ENCODE measurements around the gene TRPM2.

The TRPM2 gene

GRCh38 chr21:44439211-44439600 is 85.8 kb downstream of the TRPM2 start:
- in situ Hi-C loops (cut with MboI; ENCODE audit: low sequenced_read_pairs), result no loop called here

- in situ Hi-C loops (cut with MboI; ENCODE audit: low sequenced_read_pairs), result no loop called here
These were observed 87.0 kb downstream of the TRPM2 start for GRCh38 chr21:44440241-44441040.

- in situ Hi-C loops (cut with MboI; ENCODE audit: low sequenced_read_pairs), result no loop called here
These were observed 87.6 kb downstream of the TRPM2 start for GRCh38 chr21:44441041-44441400.

GRCh38 chr21:44441581-44442265 is 88.3 kb downstream of the TRPM2 start:
- in situ Hi-C loops (cut with MboI; ENCODE audit: low sequenced_read_pairs), result no loop called here

- in situ Hi-C loops (cut with MboI; ENCODE audit: low sequenced_read_pairs), result no loop called here
These were observed 89.1 kb downstream of the TRPM2 start for GRCh38 chr21:44442266-44443125.

GRCh38 chr21:44443291-44443890 is 90.0 kb downstream of the TRPM2 start:
- in situ Hi-C loops (cut with MboI; ENCODE audit: low sequenced_read_pairs), result no loop called here

- in situ Hi-C loops (cut with MboI; ENCODE audit: low sequenced_read_pairs), result no loop called here
These were observed 90.5 kb downstream of the TRPM2 start for GRCh38 chr21:44443891-44444285.

DNA sequence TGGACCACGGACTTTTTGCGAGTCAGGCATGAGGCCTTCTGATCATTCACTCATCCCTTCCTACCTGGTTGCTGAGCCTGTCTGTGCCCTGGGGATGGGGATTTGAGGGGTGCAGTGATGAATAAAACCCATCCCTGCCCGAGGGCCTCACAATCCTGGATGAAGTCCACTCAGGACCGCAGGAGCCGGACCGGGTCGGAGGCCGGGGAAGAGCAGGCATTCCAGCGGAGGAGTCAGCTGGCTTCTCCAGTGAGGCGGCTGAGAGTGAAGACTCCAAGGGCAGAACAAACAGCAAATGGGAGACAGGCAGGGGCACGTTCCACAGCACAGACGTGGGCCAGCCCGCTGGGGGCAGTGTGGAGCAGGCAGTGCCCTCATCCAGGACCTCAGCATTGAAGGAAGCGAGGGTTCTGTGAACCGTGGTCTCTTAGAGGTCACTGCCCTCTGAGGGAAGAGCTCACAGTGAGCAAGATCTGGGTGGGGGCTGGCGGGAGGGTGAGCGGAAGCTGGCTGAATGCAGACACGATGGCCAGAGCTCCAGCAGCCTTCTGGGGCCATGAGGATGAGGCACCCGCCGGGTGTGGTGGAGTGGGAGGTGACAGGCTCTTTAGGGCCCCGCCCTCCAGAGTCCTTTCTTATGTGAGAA is 91.0 kb downstream of the TRPM2 start:
- in situ Hi-C loops (cut with MboI; ENCODE audit: low sequenced_read_pairs), result no loop called here

DNA sequence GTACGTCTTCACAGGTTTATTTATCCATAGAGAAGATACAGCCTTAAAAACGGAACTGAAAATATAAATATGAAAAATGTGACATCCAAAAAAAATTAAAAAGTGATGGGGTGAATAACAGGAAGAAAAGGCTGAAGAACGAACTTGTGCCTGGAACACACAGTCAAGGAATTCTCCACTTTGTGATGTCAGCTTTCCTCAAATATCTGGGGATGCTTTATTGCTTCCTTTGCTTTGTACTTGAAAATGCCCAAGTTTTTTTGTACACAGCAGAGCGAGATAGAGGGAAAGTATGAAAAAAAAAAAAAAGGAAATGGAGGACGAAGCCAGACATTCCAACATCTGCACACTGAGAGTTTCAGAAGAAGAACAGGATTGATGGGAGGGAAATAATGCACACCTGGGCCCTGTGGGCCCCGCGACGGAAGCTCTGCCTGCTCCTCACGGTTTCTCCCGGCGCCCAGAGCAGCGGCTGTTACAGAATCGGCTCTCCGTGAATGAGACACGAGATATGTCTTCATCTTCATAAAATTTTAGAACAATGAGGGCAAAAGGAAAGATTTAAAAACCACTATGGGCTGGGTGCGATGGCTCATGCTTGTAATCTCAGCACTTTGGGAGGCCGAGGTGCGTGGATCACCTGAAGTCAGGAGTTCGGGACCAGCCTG is 91.9 kb downstream of the TRPM2 start:
- in situ Hi-C loops (cut with MboI; ENCODE audit: low sequenced_read_pairs), result no loop called here

GRCh38 chr21:44448651-44449131 is 95.3 kb downstream of the TRPM2 start:
- in situ Hi-C loops (cut with MboI; ENCODE audit: low sequenced_read_pairs), result no loop called here

GRCh38 chr21:44449473-44450363 is 96.3 kb downstream of the TRPM2 start:
- in situ Hi-C loops (cut with MboI; ENCODE audit: low sequenced_read_pairs), result no loop called here

GRCh38 chr21:44450402-44450801 is 97.0 kb downstream of the TRPM2 start:
- in situ Hi-C loops (cut with MboI; ENCODE audit: low sequenced_read_pairs), result no loop called here

GRCh38 chr21:44450999-44451398 is 97.6 kb downstream of the TRPM2 start:
- in situ Hi-C loops (cut with MboI; ENCODE audit: low sequenced_read_pairs), result no loop called here

DNA sequence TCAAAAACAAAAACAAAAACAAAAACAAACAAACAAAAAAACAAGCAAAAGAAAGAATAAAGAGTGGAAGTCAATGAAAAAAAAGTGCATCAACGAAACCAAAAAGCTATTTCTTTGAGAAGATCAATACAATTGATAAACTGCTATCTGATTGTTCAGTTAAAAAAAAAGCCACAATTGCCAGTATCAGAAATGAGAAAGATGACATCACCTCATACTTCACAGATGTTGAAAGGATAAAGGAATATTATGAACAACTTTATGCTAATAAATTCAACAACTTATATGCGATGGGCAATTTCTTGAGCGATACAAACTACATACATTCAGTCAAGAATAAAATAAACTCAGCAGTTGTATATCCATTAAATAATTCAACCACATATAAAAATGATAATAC is 99.7 kb downstream of the TRPM2 start:
- in situ Hi-C loops (cut with MboI; ENCODE audit: low sequenced_read_pairs), result no loop called here

DNA sequence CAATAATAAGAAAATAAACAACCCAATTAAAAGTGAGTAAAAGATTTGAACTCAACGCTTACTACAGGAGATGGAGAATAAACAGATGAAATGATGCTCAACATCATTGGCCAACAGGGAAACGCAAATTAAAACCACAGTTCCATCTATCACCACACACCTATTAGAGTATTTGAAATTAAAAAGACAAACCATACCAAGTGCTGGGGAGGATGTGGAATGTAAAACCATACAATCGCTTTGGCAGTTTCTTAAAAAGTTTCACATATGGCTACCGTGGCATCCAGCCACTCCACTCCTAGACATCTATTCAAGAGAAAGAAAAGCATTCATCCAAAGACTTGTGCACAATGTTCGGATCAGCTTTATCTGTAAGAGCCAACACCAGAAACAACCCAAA is 100.6 kb downstream of the TRPM2 start:
- in situ Hi-C loops (cut with MboI; ENCODE audit: low sequenced_read_pairs), result no loop called here

- in situ Hi-C loops (cut with MboI; ENCODE audit: low sequenced_read_pairs), result no loop called here
These were observed 101.5 kb downstream of the TRPM2 start, which contains the start of gene LRRC3 for GRCh38 chr21:44454747-44455523. LRRC3 (plus strand) TSS chr21:44455510; CDS start chr21:44456645, 1,135 bp downstream.

GRCh38 chr21:44455524-44456213 is 102.2 kb downstream of the TRPM2 start:
- in situ Hi-C loops (cut with MboI; ENCODE audit: low sequenced_read_pairs), result no loop called here

Data from HL-60/S4 treated with phorbol 12-myristate 13-acetate at 8.2 ng/mL for 4 days and 3 days (cell line).